AG10803 (cell line): ENCODE results near the gene RBFOX1.

Experiments
- DNase-seq: peaks from one replicate; pipeline ENCODE4 v3.0.0; 2010; ENCODE audit warnings: low read depth
- H3K4me3 ChIP-seq: 2 replicates; pipeline ENCODE4 v1.5.1; 2011; ENCODE audit warnings: mild to moderate bottlenecking, low read length, control low read depth
- CTCF ChIP-seq: conservative IDR thresholded peaks from 2 replicates; pipeline ENCODE4 v1.5.1; 2011; ENCODE audit warnings: mild to moderate bottlenecking, low read length, control low read depth, inconsistent platforms

The RBFOX1 gene

GRCh38 chr16:7423434-7424044, 90.9 kb downstream of the RBFOX1 start:
- DNase-seq = no peak

GRCh38 chr16:7426161-7426560, 93.5 kb downstream of the RBFOX1 start:
- H3K4me3 ChIP-seq = no peak overlapping the region
- no peak for TF ChIP-seq CTCF
- no peak for DNase-seq

More at GRCh38 chr16:7423434-7424044, 90.9 kb downstream of the RBFOX1 start:
- no peak for TF ChIP-seq CTCF
- H3K4me3 ChIP-seq = no peak overlapping the region

GRCh38 chr16:7431723-7432122, 99.1 kb downstream of the RBFOX1 start:
- no peak overlapping the region for H3K4me3 ChIP-seq
- no peak for DNase-seq
- TF ChIP-seq CTCF = no peak

DNA sequence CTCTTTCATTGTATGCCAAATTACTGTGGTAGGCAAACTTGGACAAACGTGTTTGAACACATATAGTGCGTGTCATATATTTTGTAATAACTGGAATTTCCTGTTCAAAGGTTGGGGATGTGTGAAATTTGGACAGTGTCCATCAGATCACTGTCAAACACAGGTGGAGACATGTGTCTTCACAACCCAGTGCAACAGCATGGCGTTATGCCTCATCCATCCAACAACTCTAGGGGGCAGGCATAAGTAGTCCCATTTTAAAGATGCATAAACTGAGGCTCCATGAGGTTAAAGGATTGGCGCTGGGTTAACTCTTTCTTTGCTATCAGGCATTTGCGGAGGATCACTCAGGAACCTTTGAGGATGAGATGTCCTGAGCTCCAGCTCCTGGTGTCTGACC, 103.7 kb downstream of the RBFOX1 start:
- H3K4me3 ChIP-seq = no peak overlapping the region
- TF ChIP-seq CTCF = no peak
- no peak for DNase-seq

DNA sequence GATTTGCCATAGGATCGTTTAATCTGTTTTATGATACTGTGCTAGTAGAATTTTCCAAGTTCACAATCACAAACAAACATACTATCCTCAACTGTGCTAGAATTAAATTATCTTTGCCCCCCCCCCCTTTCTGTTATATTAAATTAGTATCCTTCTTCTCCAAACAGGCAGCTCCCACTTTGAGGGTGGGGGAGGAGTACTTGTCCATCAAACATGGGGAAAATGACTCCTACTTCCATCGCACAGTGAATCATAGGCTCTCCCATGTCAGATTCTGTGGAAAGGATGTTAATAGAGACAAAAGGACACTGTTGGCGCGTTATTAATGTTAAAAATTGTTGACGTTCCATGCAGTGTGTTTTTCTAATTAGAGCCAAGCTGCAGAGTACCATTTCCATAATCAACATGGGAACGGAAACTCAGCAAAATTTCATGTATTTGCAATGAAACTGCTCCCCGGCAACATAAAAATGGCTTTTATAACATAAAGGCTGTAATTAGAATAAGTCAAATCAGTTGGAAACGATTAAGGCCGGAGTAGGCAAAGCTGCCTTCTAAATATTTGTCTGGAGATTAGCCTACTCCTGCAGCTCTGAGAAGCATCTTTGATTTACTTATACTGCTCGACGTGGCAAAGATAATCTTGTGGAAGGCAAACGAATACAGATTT, 104.6 kb downstream of the RBFOX1 start:
- DNase-seq = no peak
- no peak for TF ChIP-seq CTCF
- no peak overlapping the region for H3K4me3 ChIP-seq

DNA sequence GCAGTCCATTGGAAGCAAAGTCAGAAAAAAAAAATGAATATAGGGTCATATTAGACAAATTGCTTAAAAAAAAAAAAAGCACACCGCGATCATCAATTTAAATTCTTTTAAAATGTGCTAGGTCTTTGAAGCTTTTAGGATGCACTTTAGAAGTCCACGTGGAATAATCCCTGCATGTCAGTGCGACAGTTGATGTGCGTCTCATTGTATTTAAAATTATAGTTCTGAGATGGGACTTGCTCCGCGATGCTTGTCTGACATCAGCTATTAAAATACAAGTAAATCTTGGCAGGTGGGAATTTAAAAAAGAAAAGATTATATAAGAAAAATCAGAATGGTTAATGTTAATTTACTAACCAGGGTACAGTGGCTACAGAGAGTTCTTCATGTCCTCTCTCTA, 105.2 kb downstream of the RBFOX1 start:
- no peak for DNase-seq
- no peak overlapping the region for H3K4me3 ChIP-seq
- no peak for TF ChIP-seq CTCF

DNA sequence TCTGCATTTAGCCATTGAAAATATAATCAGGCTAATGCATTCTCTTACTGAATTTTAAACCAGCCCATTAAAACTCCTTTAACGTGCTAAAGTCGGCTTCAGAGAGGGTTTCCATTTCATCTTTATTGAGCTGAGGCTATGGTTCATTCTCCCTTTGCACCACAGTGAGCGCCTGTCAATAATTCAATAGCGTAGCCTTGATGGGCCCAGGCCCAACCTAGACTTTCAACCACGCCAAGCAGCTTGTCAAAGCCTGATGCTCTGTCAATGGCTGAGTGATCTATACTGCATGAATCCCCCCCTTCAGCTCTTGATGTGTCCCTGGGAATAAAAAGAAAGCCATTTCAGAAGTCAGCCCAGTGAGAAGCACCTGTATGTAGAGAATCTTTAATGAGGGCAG, 106.0 kb downstream of the RBFOX1 start:
- no peak for DNase-seq
- no peak for TF ChIP-seq CTCF
- H3K4me3 ChIP-seq = no peak overlapping the region
